ENCODE data around the gene OPN3. TPM values are rescaled to one million over a fixed set of nuclear protein-coding genes. Genes with fewer than 3 reads are reported as not detected.

OPN3 gene
- total and polyA plus RNA-seq, 8 donors: 16.9 to 28.4 (median 23.4) TPM

DNA sequence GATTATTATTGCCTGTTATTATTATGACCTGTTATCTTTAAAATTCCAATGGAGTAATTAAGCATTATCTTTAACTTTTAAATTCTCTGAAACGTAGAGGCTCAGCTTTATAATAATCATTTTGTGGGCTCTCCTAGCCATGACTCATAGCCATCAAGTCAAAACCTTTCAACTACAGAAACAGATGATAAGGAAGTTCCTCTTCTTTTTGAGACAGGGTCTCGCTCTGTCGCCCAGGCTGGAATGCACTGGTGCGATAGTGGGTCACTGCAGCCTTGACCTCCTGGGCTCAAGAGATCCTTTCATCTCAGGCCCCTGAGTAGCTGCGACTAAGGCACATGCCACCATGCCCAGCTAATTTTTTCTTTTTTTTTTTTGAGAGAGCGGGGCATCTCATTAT is 43.5 kb downstream of the OPN3 start:
- no peak overlapping the region for H3K4me3 ChIP-seq
- no peak for ATAC-seq
- intact Hi-C loops (cut with DNase I): no loop called here
- H3K27ac ChIP-seq: no peak overlapping the region
- TF ChIP-seq, protein P1, sequence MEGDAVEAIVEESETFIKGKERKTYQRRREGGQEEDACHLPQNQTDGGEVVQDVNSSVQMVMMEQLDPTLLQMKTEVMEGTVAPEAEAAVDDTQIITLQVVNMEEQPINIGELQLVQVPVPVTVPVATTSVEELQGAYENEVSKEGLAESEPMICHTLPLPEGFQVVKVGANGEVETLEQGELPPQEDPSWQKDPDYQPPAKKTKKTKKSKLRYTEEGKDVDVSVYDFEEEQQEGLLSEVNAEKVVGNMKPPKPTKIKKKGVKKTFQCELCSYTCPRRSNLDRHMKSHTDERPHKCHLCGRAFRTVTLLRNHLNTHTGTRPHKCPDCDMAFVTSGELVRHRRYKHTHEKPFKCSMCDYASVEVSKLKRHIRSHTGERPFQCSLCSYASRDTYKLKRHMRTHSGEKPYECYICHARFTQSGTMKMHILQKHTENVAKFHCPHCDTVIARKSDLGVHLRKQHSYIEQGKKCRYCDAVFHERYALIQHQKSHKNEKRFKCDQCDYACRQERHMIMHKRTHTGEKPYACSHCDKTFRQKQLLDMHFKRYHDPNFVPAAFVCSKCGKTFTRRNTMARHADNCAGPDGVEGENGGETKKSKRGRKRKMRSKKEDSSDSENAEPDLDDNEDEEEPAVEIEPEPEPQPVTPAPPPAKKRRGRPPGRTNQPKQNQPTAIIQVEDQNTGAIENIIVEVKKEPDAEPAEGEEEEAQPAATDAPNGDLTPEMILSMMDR (IDR thresholded peaks at IDR 0.05): no peak
- DNase-seq: no peak
- H3K27me3 ChIP-seq: no peaks in the 10 kb centered on the region
- H3K36me3 ChIP-seq: peaks cover 0 to 15% of the 10 kb centered on the region in 2 donors
- H3K9me3 ChIP-seq: no peaks in the 10 kb centered on the region
- no peaks in the 10 kb centered on the region for H3K4me1 ChIP-seq

DNA sequence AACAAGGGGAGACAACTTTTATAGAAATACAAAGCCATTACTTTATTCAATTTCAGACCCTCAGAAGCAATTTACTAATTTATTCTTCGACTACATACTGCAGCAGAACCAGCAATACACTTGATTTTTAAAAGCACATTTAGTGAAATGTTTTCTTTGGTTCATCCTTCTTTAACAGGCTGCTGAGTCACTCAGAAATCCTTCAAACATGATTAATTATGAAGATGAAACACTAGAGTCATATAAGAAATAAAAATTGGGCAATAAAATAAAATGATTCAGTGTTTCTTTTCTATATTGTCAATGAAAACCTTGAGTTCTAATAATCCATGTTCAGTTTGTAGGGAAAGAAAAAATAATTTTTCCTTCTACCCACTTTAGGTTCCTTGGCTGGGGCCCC is 47.0 kb downstream of the OPN3 start:
- Histone ChIP-seq H3K9me3 (no peaks in the 10 kb centered on the region), H3K4me3 (no peak overlapping the region), H3K27me3 (no peaks in the 10 kb centered on the region), H3K36me3 (peaks cover 0 to 15% of the 10 kb centered on the region in 2 donors), H3K27ac (no peak overlapping the region), H3K4me1 (no peaks in the 10 kb centered on the region)
- intact Hi-C loops (cut with DNase I): no loop called here
- TF ChIP-seq, protein P1 (IDR thresholded peaks at IDR 0.05): no peak
- DNase-seq: no peak
- no peak for ATAC-seq

DNA sequence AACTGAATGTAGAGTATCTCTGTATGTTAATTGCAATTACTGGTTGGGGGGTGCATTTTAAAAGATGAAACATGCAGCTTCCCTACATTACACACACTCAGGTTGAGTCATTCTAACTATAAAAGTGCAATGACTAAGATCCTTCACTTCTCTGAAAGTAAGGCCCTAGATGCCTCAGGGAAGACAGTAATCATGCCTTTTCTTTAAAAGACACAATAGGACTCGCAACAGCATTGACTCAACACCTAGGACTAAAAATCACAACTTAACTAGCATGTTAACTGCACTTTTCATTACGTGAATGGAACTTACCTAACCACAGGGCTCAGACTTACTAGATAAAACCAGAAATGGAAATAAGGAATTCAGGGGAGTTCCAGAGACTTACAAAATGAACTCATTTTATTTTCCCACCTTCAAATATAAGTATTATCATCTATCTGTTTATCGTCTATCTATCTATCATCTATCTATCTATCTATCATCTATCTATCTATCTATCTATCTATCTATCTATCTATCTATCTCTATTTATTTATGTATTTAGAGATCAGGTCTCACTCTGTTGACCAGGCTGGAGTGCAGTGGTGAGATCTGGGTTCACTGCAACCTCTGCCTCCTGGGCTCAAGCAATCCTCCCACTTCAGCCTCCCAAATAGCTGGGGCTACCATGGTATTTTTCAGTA is 47.8 kb downstream of the OPN3 start:
- no peaks in the 10 kb centered on the region for H3K9me3 ChIP-seq
- H3K27ac ChIP-seq: no peak overlapping the region

DNA sequence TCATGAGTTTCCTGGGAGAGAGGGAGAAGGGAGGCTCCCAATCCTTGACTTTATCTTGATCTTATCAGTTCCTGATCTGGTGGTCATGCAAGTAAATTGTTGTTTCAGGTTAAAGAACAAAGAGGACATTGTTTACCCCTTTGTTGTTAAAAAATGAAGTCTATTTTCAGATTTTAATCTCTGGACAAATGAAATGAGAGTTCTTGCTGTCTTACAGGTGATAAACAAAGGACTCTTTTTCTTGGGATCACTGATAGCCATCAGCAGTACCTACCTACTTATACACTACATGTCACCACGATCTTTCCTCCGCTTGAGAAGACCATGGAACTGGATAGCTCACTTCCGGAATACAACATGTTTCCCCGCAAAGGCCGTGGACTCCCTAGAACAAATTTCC is 48.4 kb downstream of the OPN3 start:
- no peak overlapping the region for H3K4me3 ChIP-seq
- no peaks in the 10 kb centered on the region for H3K9me3 ChIP-seq
- intact Hi-C loops (cut with DNase I): no loop called here
- no peak for ATAC-seq
- TF ChIP-seq, protein P1 (IDR thresholded peaks at IDR 0.05): no peak
- H3K27me3 ChIP-seq: no peaks in the 10 kb centered on the region
- H3K36me3 ChIP-seq: peaks cover 0 to 15% of the 10 kb centered on the region in 2 donors
- no peak for DNase-seq
- H3K27ac ChIP-seq: no peak overlapping the region
- H3K4me1 ChIP-seq: no peaks in the 10 kb centered on the region

More for the DNA sequence above, 47.8 kb downstream of the OPN3 start:
- no peaks in the 10 kb centered on the region for H3K4me1 ChIP-seq
- intact Hi-C loops (cut with DNase I): no loop called here
- TF ChIP-seq, protein P1 (IDR thresholded peaks at IDR 0.05): no peak
- DNase-seq (no peak), ATAC-seq (peak; percentile 26)
- peaks cover 0 to 15% of the 10 kb centered on the region in 2 donors for H3K36me3 ChIP-seq
- no peaks in the 10 kb centered on the region for H3K27me3 ChIP-seq
- no peak overlapping the region for H3K4me3 ChIP-seq

DNA sequence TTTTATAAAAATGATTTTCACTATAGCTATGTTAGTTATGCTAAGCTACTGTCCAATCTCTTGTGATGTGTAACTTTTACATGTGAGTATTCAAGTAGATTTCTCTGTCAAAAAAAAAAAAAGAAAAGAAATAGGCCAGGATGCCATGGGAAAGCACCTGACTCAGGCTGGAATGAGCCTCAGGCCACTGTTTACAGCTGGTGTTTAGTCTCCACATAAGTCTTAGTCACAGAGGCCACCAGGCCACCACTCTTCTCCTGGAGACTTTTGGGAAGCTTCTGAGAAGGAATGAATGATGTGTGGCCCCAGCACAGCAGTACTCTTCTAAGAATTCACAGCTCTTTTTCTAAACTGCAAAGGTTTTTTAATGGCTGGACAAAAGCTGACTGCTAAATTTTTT is 48.9 kb downstream of the OPN3 start:
- Histone ChIP-seq H3K9me3 (no peaks in the 10 kb centered on the region), H3K27ac (no peak overlapping the region), H3K36me3 (peaks cover 0 to 15% of the 10 kb centered on the region in 2 donors), H3K27me3 (no peaks in the 10 kb centered on the region), H3K4me3 (no peak overlapping the region), H3K4me1 (no peaks in the 10 kb centered on the region)
- TF ChIP-seq, protein P1 (IDR thresholded peaks at IDR 0.05): no peak
- intact Hi-C loops (cut with DNase I): no loop called here
- DNase-seq (no peak), ATAC-seq (peak; percentile 46)

Measured in left lung (tissue), 10 donors.